ENCODE data around the gene PNRC2. TPM values are rescaled to one million over a fixed set of nuclear protein-coding genes. Genes with fewer than 3 reads are reported as not detected.

PNRC2 gene
- total and polyA plus RNA-seq, 11 donors = 64.1 to 137 (median 80.5) TPM

DNA sequence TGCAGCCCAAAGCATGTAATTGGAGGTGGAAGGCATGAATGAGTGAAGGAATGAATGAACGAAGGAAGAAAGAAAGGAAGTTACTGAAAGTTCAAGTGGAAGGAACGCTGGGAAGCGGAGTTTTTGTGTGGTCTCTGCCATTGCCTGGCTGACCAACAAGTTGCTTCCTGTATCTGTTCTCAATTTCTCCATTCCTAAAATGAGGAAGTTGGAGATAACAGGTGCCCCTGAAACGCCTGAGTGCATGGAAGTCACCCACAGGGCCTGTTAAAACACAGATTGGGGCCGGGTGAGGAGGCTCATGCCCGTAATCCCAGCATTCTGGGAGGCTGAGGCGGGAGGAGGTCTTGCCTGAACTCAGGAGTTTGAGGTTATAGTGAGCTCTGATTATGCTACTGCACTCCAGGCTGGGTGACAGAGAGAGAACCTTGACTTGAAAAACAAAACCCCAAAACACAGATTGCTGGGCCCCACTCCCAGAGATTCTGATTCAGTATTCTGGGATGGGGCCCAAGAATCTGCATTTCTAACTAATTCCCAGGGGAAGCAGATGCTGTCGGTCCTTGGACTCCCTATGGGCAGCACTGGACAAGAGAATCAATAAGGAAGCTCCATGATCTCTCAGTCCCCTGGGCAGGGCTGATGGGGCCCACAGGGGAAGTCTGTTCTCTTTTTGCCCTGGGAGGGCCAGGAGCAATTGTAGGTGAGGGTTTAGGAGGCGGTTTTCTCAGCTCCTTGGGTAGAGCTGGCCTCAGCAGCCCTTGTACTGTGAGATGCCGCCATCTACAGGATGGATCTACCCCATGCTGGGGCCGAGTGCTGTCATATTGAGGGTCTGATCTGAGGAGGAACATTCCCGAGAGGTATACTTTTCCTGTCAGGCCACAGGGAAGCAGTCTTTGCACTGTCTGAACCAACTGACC, 43.2 kb upstream of the PNRC2 start:
- ATAC-seq (peak; percentile 69 to 85 (median 79)), DNase-seq (peak; percentile 51 to 71 (median 68))
- 45 to 55% (median 50%) methylated on average over 12 of the region's 12 CpGs for WGBS, 4 donors
- H3K27ac ChIP-seq = peak overlapping the region in 1 of 12 donors; percentile 64
- peaks cover 0 to 48% (median 6%) of the 10 kb centered on the region in 12 donors for H3K4me1 ChIP-seq
- no peaks in the 10 kb centered on the region for H3K36me3 ChIP-seq
- H3K27me3 ChIP-seq = no peaks in the 10 kb centered on the region
- TF ChIP-seq, protein P1, sequence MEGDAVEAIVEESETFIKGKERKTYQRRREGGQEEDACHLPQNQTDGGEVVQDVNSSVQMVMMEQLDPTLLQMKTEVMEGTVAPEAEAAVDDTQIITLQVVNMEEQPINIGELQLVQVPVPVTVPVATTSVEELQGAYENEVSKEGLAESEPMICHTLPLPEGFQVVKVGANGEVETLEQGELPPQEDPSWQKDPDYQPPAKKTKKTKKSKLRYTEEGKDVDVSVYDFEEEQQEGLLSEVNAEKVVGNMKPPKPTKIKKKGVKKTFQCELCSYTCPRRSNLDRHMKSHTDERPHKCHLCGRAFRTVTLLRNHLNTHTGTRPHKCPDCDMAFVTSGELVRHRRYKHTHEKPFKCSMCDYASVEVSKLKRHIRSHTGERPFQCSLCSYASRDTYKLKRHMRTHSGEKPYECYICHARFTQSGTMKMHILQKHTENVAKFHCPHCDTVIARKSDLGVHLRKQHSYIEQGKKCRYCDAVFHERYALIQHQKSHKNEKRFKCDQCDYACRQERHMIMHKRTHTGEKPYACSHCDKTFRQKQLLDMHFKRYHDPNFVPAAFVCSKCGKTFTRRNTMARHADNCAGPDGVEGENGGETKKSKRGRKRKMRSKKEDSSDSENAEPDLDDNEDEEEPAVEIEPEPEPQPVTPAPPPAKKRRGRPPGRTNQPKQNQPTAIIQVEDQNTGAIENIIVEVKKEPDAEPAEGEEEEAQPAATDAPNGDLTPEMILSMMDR (IDR thresholded peaks at IDR 0.05) = peak; percentile 24 to 68 (median 56)
- TF ChIP-seq POLR2A (IDR thresholded peaks at IDR 0.05) = no peak
- no peak overlapping the region for H3K4me3 ChIP-seq
- no peaks in the 10 kb centered on the region for H3K9me3 ChIP-seq
- intact Hi-C loops (cut with DNase I) = loop anchor here in 8 of 10 donors (2.0 to 10.0 kb wide), 8 partner anchors 48 to 144 kb away; partner anchors contain the start of genes FUCA1 (in 2 of the 8) and PITHD1 (in 1 of the 8)

DNA sequence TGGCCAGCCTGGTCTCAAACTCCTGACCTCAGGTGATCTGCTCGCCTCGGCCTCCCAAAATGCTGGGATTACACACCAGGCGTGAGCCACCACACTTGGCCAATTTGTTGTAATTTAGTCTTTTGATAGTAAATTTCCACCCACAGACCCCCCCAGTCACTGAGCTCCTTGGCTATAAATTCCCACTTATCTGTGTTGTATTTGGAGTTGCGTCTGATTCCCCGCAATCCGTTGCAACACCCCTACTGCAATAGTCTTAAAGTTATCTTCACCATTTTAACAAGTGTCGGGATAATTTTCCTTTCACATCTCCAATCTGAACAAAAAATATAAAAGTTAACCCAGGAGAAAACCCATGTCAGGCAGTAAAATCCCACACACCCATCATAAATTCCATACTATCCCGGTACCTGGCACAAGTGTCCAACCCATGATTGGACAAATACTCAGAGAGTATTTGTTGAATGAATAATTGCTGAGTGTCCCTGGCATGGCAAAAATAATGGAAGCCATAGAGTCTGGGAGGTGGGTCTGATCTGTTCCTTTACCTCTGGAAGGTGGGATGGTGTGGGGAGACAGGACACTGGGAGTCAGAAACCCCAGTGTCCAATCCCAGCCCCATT, 37.2 kb upstream of the PNRC2 start:
- Histone ChIP-seq H3K27me3 (no peaks in the 10 kb centered on the region), H3K36me3 (no peaks in the 10 kb centered on the region), H3K27ac (no peak overlapping the region), H3K4me3 (no peak overlapping the region), H3K9me3 (no peaks in the 10 kb centered on the region), H3K4me1 (peaks cover 0 to 17% (median 8%) of the 10 kb centered on the region in 12 donors)
- ATAC-seq (no peak), DNase-seq (no peak)
- WGBS, 4 donors = 61 to 75% (median 69%) methylated on average over 8 of the region's 8 CpGs
- no peak for TF ChIP-seq POLR2A (IDR thresholded peaks at IDR 0.05)
- TF ChIP-seq, protein P1 (IDR thresholded peaks at IDR 0.05) = no peak
- intact Hi-C loops (cut with DNase I) = no loop called here

DNA sequence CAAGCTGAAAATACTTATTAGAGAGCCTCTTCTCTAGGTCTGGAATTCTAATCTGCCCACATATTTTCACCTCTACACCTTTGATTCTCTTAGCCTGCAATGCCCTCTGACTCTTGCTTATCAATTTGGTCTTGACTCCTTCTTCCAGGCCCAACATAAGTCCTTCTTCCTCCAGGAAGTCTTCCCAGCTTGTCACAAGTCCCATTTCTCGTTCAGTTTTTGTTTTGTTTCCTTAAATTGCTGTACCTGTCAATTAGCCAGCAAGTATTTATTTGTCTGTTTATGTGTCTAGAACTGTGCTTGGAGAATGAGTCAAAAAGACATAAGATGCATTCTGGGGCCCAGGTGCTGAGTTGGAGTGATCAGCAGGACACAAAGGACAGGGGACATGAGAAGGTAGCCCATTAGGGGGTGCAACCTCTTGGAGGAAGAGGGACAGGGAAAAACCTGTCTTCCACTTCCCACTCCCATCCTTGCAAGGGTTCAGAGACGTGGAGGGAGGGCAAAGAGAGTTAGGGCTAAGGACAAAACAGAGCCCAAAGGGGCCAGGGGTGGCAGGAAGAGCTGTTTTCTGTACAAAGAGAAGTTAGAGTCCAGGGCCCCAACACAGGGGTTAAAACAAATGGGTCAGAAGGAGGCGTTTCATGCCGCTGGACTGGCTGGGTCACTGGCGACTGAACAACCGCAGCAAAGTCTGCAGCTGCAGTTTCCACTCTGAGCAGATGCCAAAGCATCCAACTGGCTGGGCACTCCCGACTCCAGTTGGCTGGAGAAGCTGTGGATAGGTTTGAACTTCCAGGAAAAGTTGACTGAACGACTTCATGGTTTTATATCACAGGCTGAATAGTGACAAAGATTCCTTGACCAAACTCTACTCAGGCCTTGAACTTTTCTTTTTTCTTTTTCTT, 35.8 kb upstream of the PNRC2 start:
- no peaks in the 10 kb centered on the region for H3K36me3 ChIP-seq
- TF ChIP-seq, protein P1 (IDR thresholded peaks at IDR 0.05) = no peak
- no peak for TF ChIP-seq POLR2A (IDR thresholded peaks at IDR 0.05)
- H3K9me3 ChIP-seq = no peaks in the 10 kb centered on the region
- no peak overlapping the region for H3K4me3 ChIP-seq
- DNase-seq (peak in 1 of 5 donors; percentile 48), ATAC-seq (no peak)
- no peak overlapping the region for H3K27ac ChIP-seq
- H3K27me3 ChIP-seq = no peaks in the 10 kb centered on the region
- intact Hi-C loops (cut with DNase I) = no loop called here
- WGBS, 4 donors = 27 to 34% (median 31%) methylated on average over 8 of the region's 8 CpGs
- H3K4me1 ChIP-seq = peaks cover 0 to 17% (median 8%) of the 10 kb centered on the region in 12 donors
